Measurements from ENCODE around the gene VEGFB.

Gene VEGFB

GRCh38 chr11:64233913-64234586 lies at the start of gene VEGFB:
VEGFB (plus strand) TSS chr11:64234584; CDS start chr11:64234834, 250 bp downstream.
- no peak for DNase-seq (ENCODE audit: low read depth)

- peak; percentile 79 for DNase-seq (ENCODE audit: low read depth)
These were observed 49.1 kb upstream of the VEGFB start for GRCh38 chr11:64185175-64185692.

GRCh38 chr11:64185693-64186491 lies 48.5 kb upstream of the VEGFB start, which contains the start of gene STIP1:
STIP1 (plus strand) TSS chr11:64186171; CDS start chr11:64186262, 91 bp downstream.
- peak; percentile 100 for DNase-seq (ENCODE audit: low read depth)

- no peak for DNase-seq (ENCODE audit: low read depth)
These were observed 47.8 kb upstream of the VEGFB start for GRCh38 chr11:64186492-64187165.

GRCh38 chr11:64192434-64192833 lies 42.0 kb upstream of the VEGFB start:
- no peak for DNase-seq (ENCODE audit: low read depth)

GRCh38 chr11:64196626-64197025 lies 37.8 kb upstream of the VEGFB start:
- DNase-seq (ENCODE audit: low read depth): no peak

GRCh38 chr11:64198511-64198910 lies 35.9 kb upstream of the VEGFB start:
- DNase-seq (ENCODE audit: low read depth): no peak

GRCh38 chr11:64201543-64201942 lies 32.8 kb upstream of the VEGFB start:
- no peak for DNase-seq (ENCODE audit: low read depth)

GRCh38 chr11:64202992-64203391 lies 31.4 kb upstream of the VEGFB start:
- DNase-seq (ENCODE audit: low read depth): no peak

GRCh38 chr11:64203421-64204079 lies 30.8 kb upstream of the VEGFB start:
- DNase-seq (ENCODE audit: low read depth): no peak

- DNase-seq (ENCODE audit: low read depth): no peak
These were observed 30.3 kb upstream of the VEGFB start for GRCh38 chr11:64204080-64204440.

- DNase-seq (ENCODE audit: low read depth): peak; percentile 94
These were observed 29.9 kb upstream of the VEGFB start for GRCh38 chr11:64204464-64204989.

GRCh38 chr11:64206457-64207255 lies 27.7 kb upstream of the VEGFB start, which contains the start of gene FERMT3:
FERMT3 (plus strand) TSS chr11:64206721; CDS start chr11:64207365, 644 bp downstream.
- no peak for DNase-seq (ENCODE audit: low read depth)

- no peak for DNase-seq (ENCODE audit: low read depth)
These were observed 26.9 kb upstream of the VEGFB start for GRCh38 chr11:64207256-64208085.

- no peak for DNase-seq (ENCODE audit: low read depth)
These were observed 26.1 kb upstream of the VEGFB start for GRCh38 chr11:64208086-64208795.

- no peak for DNase-seq (ENCODE audit: low read depth)
These were observed 25.4 kb upstream of the VEGFB start for GRCh38 chr11:64208796-64209562.

- no peak for DNase-seq (ENCODE audit: low read depth)
These were observed 24.9 kb upstream of the VEGFB start for GRCh38 chr11:64209563-64209843.

- DNase-seq (ENCODE audit: low read depth): no peak
These were observed 23.9 kb upstream of the VEGFB start for GRCh38 chr11:64210301-64211020.

Measured in amniotic epithelial cell (primary cell).